NT2/D1 (cell line): ENCODE results near the gene LYPLA2.

ENCODE experiments used
- SUZ12 ChIP-seq: IDR thresholded peaks from 2 replicates; pipeline ENCODE4 v1.6.1; 2011; ENCODE audit not compliant: insufficient read length, insufficient read depth; ENCODE audit errors: extremely low read depth
- YY1 ChIP-seq: IDR thresholded peaks from 2 replicates; pipeline ENCODE4 v1.6.1; 2011; ENCODE audit not compliant: insufficient read length, insufficient read depth
- ZNF274 ChIP-seq: IDR thresholded peaks from 2 replicates; pipeline ENCODE4 v1.6.1; 2011; ENCODE audit warnings: mild to moderate bottlenecking, low read depth, low read length

GRCh38 chr1:23751050-23751814, 39.7 kb upstream of the LYPLA2 start:
- TF ChIP-seq ZNF274 (no peak), SUZ12 (no peak), YY1 (no peak)
